Measurements from ENCODE around the gene LNP1.

DNA sequence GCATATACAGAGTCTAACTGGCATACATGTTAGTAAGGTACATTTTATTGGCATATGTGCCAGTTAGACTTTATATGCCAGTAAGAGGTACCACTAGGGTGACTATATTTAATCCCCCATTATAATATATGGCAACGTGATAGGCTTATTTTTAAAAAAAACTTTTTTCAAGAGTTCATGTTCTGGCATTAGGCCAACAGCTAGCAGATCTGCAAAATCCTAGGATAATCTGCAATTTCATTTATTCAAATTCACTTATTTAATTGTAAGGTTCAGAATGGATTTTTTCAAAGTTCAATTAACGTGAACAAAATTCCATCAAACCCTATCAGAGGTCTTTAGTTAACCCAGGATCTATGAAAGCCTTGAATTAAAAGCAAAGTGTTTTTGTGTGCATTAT is 34.9 kb upstream of the LNP1 start:
- TF ChIP-seq, protein P1, sequence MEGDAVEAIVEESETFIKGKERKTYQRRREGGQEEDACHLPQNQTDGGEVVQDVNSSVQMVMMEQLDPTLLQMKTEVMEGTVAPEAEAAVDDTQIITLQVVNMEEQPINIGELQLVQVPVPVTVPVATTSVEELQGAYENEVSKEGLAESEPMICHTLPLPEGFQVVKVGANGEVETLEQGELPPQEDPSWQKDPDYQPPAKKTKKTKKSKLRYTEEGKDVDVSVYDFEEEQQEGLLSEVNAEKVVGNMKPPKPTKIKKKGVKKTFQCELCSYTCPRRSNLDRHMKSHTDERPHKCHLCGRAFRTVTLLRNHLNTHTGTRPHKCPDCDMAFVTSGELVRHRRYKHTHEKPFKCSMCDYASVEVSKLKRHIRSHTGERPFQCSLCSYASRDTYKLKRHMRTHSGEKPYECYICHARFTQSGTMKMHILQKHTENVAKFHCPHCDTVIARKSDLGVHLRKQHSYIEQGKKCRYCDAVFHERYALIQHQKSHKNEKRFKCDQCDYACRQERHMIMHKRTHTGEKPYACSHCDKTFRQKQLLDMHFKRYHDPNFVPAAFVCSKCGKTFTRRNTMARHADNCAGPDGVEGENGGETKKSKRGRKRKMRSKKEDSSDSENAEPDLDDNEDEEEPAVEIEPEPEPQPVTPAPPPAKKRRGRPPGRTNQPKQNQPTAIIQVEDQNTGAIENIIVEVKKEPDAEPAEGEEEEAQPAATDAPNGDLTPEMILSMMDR (IDR thresholded peaks at IDR 0.05): no peak
- no peak for TF ChIP-seq EP300 (IDR thresholded peaks at IDR 0.05; ENCODE audit: low read depth)
